Right lobe of liver (tissue), 4 donors: ENCODE measurements around the gene C11orf98.

Source experiments
- POLR2A ChIP-seq: fragments of 450-650 bp; IDR thresholded peaks from one replicate; pipeline ENCODE4 v1.6.1; 2017; ENCODE audit warnings: antibody characterized with exemption, mild to moderate bottlenecking
- TF ChIP-seq, protein P1 (sequence below), 4 donors: fragments of 200-600 bp in 3 of 4; fragments of 450-650 bp in 1 of 4; IDR thresholded peaks; one replicate each; pipeline versions ENCODE4 v1.5.1 to v1.8.0; 2016 to 2022; ENCODE audit warnings: antibody characterized with exemption in 4 of 4, mild to moderate bottlenecking in 2 of 4
- donor health status: DM: no; HTN: no; CAD: no.
- donor health status: DM: no; HTN: no; CAD: no.
- donor health status: DM: no; HTN: yes; CAD: no.

- TF ChIP-seq, protein P1, sequence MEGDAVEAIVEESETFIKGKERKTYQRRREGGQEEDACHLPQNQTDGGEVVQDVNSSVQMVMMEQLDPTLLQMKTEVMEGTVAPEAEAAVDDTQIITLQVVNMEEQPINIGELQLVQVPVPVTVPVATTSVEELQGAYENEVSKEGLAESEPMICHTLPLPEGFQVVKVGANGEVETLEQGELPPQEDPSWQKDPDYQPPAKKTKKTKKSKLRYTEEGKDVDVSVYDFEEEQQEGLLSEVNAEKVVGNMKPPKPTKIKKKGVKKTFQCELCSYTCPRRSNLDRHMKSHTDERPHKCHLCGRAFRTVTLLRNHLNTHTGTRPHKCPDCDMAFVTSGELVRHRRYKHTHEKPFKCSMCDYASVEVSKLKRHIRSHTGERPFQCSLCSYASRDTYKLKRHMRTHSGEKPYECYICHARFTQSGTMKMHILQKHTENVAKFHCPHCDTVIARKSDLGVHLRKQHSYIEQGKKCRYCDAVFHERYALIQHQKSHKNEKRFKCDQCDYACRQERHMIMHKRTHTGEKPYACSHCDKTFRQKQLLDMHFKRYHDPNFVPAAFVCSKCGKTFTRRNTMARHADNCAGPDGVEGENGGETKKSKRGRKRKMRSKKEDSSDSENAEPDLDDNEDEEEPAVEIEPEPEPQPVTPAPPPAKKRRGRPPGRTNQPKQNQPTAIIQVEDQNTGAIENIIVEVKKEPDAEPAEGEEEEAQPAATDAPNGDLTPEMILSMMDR (IDR thresholded peaks at IDR 0.05) = no peak
- TF ChIP-seq POLR2A = no peak
Measured at GRCh38 chr11:62676698-62677097, 11.7 kb upstream of the C11orf98 start.
